HepG2 (cell line): ENCODE results near the gene TPST2. TPM values are rescaled to one million over a fixed set of nuclear protein-coding genes. Genes with fewer than 3 reads are reported as not detected.

ENCODE experiments used
- ARID2 ChIP-seq: sonication (generic); formaldehyde crosslinking; IDR thresholded peaks from 2 replicates; pipeline ENCODE4 v1.8.1; 2022; ENCODE audit warnings: mild to moderate bottlenecking, missing genetic modification reagents, borderline replicate concordance
- ATM ChIP-seq: fragments of 450-650 bp; IDR thresholded peaks from 2 replicates; pipeline ENCODE4 v1.7.1; 2017; ENCODE audit warnings: mild to moderate bottlenecking, borderline replicate concordance
- CBFB ChIP-seq: sonication (generic); formaldehyde crosslinking; IDR thresholded peaks from 2 replicates; pipeline ENCODE4 v1.4.0; 2020; ENCODE audit warnings: missing genetic modification reagents
- CBX5 ChIP-seq: sonication (generic); formaldehyde crosslinking; IDR thresholded peaks from 2 replicates; pipeline ENCODE4 v1.4.0; 2020; ENCODE audit warnings: missing genetic modification reagents, borderline replicate concordance
- CREBL2 ChIP-seq: sonication (generic); formaldehyde crosslinking; IDR thresholded peaks from 2 replicates; pipeline ENCODE4 v1.8.1; 2023; ENCODE audit warnings: missing genetic modification reagents, mild to moderate bottlenecking, borderline replicate concordance
- KDM1A ChIP-seq: IDR thresholded peaks from 2 replicates; pipeline ENCODE4 v1.6.1; 2016; ENCODE audit warnings: missing compliant biosample characterization
- KLF12 ChIP-seq: sonication (generic); formaldehyde crosslinking; IDR thresholded peaks from 2 replicates; pipeline ENCODE4 v1.4.0; 2020; ENCODE audit warnings: missing genetic modification reagents, borderline replicate concordance
- KLF9 ChIP-seq: IDR thresholded peaks from 2 replicates; pipeline ENCODE4 v1.6.1; 2016; ENCODE audit warnings: low read depth
- MEIS2 ChIP-seq: sonication (generic); formaldehyde crosslinking; IDR thresholded peaks from 2 replicates; pipeline ENCODE4 v1.9.0; 2021; ENCODE audit warnings: mild to moderate bottlenecking, missing genetic modification reagents
- MIXL1 ChIP-seq: IDR thresholded peaks from 2 replicates; pipeline ENCODE4 v1.6.1; 2016
- PAF1 ChIP-seq: IDR thresholded peaks from 2 replicates; pipeline ENCODE4 v1.6.1; 2016; ENCODE audit warnings: missing genetic modification reagents, missing compliant biosample characterization
- PHF5A ChIP-seq: IDR thresholded peaks from one replicate; pipeline ENCODE4 v1.6.1; 2018; ENCODE audit warnings: low read depth, missing genetic modification reagents; ENCODE audit not compliant: unreplicated experiment
- RBFOX2 ChIP-seq: fragments of 200-400 bp; formaldehyde crosslinking; IDR thresholded peaks from 2 replicates; pipeline ENCODE4 v1.6.1; 2017; ENCODE audit warnings: low read depth, mild to moderate bottlenecking, low read length
- SALL1 ChIP-seq: sonication (generic); formaldehyde crosslinking; IDR thresholded peaks from 2 replicates; pipeline ENCODE4 v1.8.0; 2022; ENCODE audit warnings: mild to moderate bottlenecking, missing genetic modification reagents
- SAP130 ChIP-seq: IDR thresholded peaks from 2 replicates; pipeline ENCODE4 v1.6.1; 2016; ENCODE audit warnings: low read depth
- SMYD3 ChIP-seq: sonication (generic); formaldehyde crosslinking; IDR thresholded peaks from 2 replicates; pipeline ENCODE4 v1.8.1; 2023; ENCODE audit warnings: mild to moderate bottlenecking, missing genetic modification reagents
- TFE3 ChIP-seq: IDR thresholded peaks from 2 replicates; pipeline ENCODE4 v1.6.1; 2016
- THAP7 ChIP-seq: sonication (generic); formaldehyde crosslinking; IDR thresholded peaks from 2 replicates; pipeline ENCODE4 v1.8.1; 2023; ENCODE audit warnings: mild to moderate bottlenecking, missing genetic modification reagents
- U2AF1 ChIP-seq: fragments of 200-400 bp; formaldehyde crosslinking; optimal IDR thresholded peaks from 2 replicates; pipeline ENCODE3; 2017; ENCODE audit warnings: mild to moderate bottlenecking, low read depth, low read length
- U2AF2 ChIP-seq: fragments of 200-400 bp; formaldehyde crosslinking; IDR thresholded peaks from 2 replicates; pipeline ENCODE4 v1.6.1; 2017; ENCODE audit warnings: low read depth, mild to moderate bottlenecking, low read length
- YEATS4 ChIP-seq: sonication (generic); formaldehyde crosslinking; IDR thresholded peaks from 2 replicates; pipeline ENCODE4 v1.4.0; 2020; ENCODE audit warnings: missing genetic modification reagents, borderline replicate concordance
- ZNF10 ChIP-seq: sonication (generic); formaldehyde crosslinking; IDR thresholded peaks from 2 replicates; pipeline ENCODE4 v1.4.0; 2020; ENCODE audit warnings: mild to moderate bottlenecking, low read depth, missing genetic modification reagents, borderline replicate concordance
- ZNF143 ChIP-seq: sonication (generic); formaldehyde crosslinking; IDR thresholded peaks from 2 replicates; pipeline ENCODE4 v1.4.0; 2020; ENCODE audit warnings: missing genetic modification reagents
- ZNF431 ChIP-seq: sonication (generic); formaldehyde crosslinking; IDR thresholded peaks from 2 replicates; pipeline ENCODE4 v1.9.0; 2022; ENCODE audit warnings: missing genetic modification reagents, low read depth, mild to moderate bottlenecking, borderline replicate concordance
- ZNF784 ChIP-seq: sonication (generic); formaldehyde crosslinking; IDR thresholded peaks from 2 replicates; pipeline ENCODE4 v1.5.1; 2020; ENCODE audit warnings: missing genetic modification reagents, mild to moderate bottlenecking, borderline replicate concordance
- ZXDC ChIP-seq: sonication (generic); formaldehyde crosslinking; IDR thresholded peaks from 2 replicates; pipeline ENCODE4 v1.5.0; 2020; ENCODE audit warnings: mild to moderate bottlenecking, missing genetic modification reagents
- polyA plus RNA-seq, 8 experiments: library from polyadenylated mRNA; depleted of rRNA in 3 of 8; stranded (reverse) in 7 of 8; unstranded in 1 of 8; fragments of >200 nt; fragmentation: Illumina TruSeq in 4 of 8; extraction: Trizol in 4 of 8; gene quantifications; 2 replicates each; pipeline versions ENCODE4 v1.2.1 to v1.2.3, GENCODE V29; 2011 to 2016; ENCODE audit warnings: low read depth in 4 of 8, missing spikeins in 1 of 8, mixed read lengths in 1 of 8; ENCODE audit not compliant: insufficient read depth in 1 of 8
- total RNA-seq, 5 experiments: library from RNA; depleted of rRNA; stranded (reverse); fragments of >200 nt; fragmentation: Illumina TruSeq; extraction: Trizol; gene quantifications; 2 replicates each; pipeline ENCODE4 v1.2.3, GENCODE V29; 2016; ENCODE audit warnings: low read depth in 1 of 5

The TPST2 gene
- total and polyA plus RNA-seq, 2 of the 13 experiments (the other 11 are each of a cell fraction or from before 2014, with no cell fraction given) = 15.2 to 23.8 TPM

GRCh38 chr22:26512149-26512793, 77.7 kb downstream of the TPST2 start, which contains the start of gene TFIP11 (continued):
- TF ChIP-seq U2AF2 (0 out of 2 replicates have a peak, but pooled peaks have one; percentile 66), THAP7 (CRISPR knock-in tag) (0 out of 2 replicates have a peak, but pooled peaks have one; percentile 61), SAP130 (CRISPR knock-in tag) (peak; percentile 100), U2AF1 (peak; percentile 77), CBFB (CRISPR knock-in tag) (no peak), KLF12 (peak; percentile 53; the same call in 1 of the 2 replicates), CBX5 (CRISPR knock-in tag) (no peak; the same call in 1 of the 2 replicates), CREBL2 (CRISPR knock-in tag) (peak; percentile 47; the same call in 1 of the 2 replicates), ZNF143 (CRISPR knock-in tag) (peak; percentile 58; the same call in 1 of the 2 replicates), KDM1A (no peak), SALL1 (peak; percentile 84), PAF1 (no peak), ZNF431 (CRISPR knock-in tag) (0 out of 2 replicates have a peak, but pooled peaks have one; percentile 13), SMYD3 (CRISPR knock-in tag) (no peak), ARID2 (no peak), TFE3 (CRISPR knock-in tag) (no peak), YEATS4 (CRISPR knock-in tag) (peak; percentile 85), ATM (no peak), MIXL1 (0 out of 2 replicates have a peak, but pooled peaks have one; percentile 12), ZNF10 (CRISPR knock-in tag) (no peak), MEIS2 (CRISPR knock-in tag) (peak; percentile 60; the same call in 1 of the 2 replicates), KLF9 (CRISPR knock-in tag) (no peak), ZXDC (CRISPR knock-in tag) (no peak; the same call in 1 of the 2 replicates), ZNF784 (CRISPR knock-in tag) (peak; percentile 81), PHF5A (no peak), RBFOX2 (peak; percentile 87)
